HEK293 (cell line): ENCODE measurements around the gene PLOD2.
A peak's percentile ranks its signal among the peaks of the same experiment; 100 is the strongest.

Experiments
- CTCF ChIA-PET: fragments of 350-600 bp; formaldehyde crosslinking; extraction: SDS; loops from one replicate; lab custom pipeline; 2021; ENCODE audit warnings: antibody characterized with exemption; lab: Yijun Ruan, JAX
- POLR2A ChIA-PET: fragments of 300-600 bp; formaldehyde crosslinking; extraction: SDS; loops from one replicate; lab custom pipeline; 2020; ENCODE audit warnings: antibody characterized with exemption, inconsistent platforms; lab: Yijun Ruan, JAX
- H3K27ac ChIP-seq: fragments of 200-500 bp; sonication (Bioruptor generic); 2 replicates; pipeline ENCODE4 v1.5.1; 2014; ENCODE audit warnings: low read depth, low read length, control low read depth, inconsistent platforms; ENCODE audit errors: extremely low read depth
- H3K36me3 ChIP-seq, 2 experiments: fragments of 200-500 bp in 1 of 2; sonication (Bioruptor generic) in 1 of 2; 1 replicate in 1 of 2; 2 replicates in 1 of 2; pipeline ENCODE4 v1.5.1; 2014 to 2017; ENCODE audit warnings: inconsistent platforms in 2 of 2, low read length in 2 of 2; ENCODE audit not compliant: control insufficient read depth in 2 of 2, insufficient read depth in 1 of 2
- H3K4me1 ChIP-seq: fragments of 200-500 bp; sonication (Bioruptor generic); 2 replicates; pipeline ENCODE4 v1.5.1; 2014; ENCODE audit warnings: mild to moderate bottlenecking, low read length, inconsistent platforms; ENCODE audit not compliant: control insufficient read depth, insufficient read depth
- H3K4me3 ChIP-seq: 2 replicates; pipeline ENCODE4 v1.5.1; 2011; ENCODE audit warnings: low read depth, mild to moderate bottlenecking, control low read depth, low read length, moderate library complexity
- H3K9me3 ChIP-seq: fragments of 200-500 bp; sonication (Bioruptor generic); 2 replicates; pipeline ENCODE4 v1.5.1; 2014; ENCODE audit warnings: low read depth, low read length, inconsistent platforms; ENCODE audit not compliant: control insufficient read depth, insufficient read depth
- GFI1B ChIP-seq: fragments of 450-650 bp; formaldehyde crosslinking; IDR thresholded peaks from 2 replicates; pipeline ENCODE4 v1.5.1; 2016; ENCODE audit warnings: missing biosample characterization, missing genetic modification characterization
- GLI4 ChIP-seq: fragments of 450-650 bp; formaldehyde crosslinking; IDR thresholded peaks from 2 replicates; pipeline ENCODE4 v1.5.1; 2016; ENCODE audit warnings: missing biosample characterization, missing genetic modification characterization
- REPIN1 ChIP-seq: fragments of 450-650 bp; formaldehyde crosslinking; IDR thresholded peaks from 2 replicates; pipeline ENCODE4 v1.5.1; 2017; ENCODE audit warnings: missing biosample characterization, missing genetic modification characterization, low read depth
- ZBTB21 ChIP-seq: fragments of 450-650 bp; formaldehyde crosslinking; IDR thresholded peaks from 2 replicates; pipeline ENCODE4 v1.5.1; 2017; ENCODE audit warnings: missing biosample characterization, missing genetic modification characterization
- ZBTB7A ChIP-seq: fragments of 450-650 bp; formaldehyde crosslinking; IDR thresholded peaks from 2 replicates; pipeline ENCODE4 v1.5.1; 2016; ENCODE audit warnings: low read depth, missing biosample characterization, missing genetic modification characterization
- ZEB2 ChIP-seq: fragments of 450-650 bp; formaldehyde crosslinking; IDR thresholded peaks from 2 replicates; pipeline ENCODE4 v1.5.1; 2016; ENCODE audit warnings: missing biosample characterization, missing genetic modification characterization
- ZFP69B ChIP-seq: fragments of 450-650 bp; formaldehyde crosslinking; IDR thresholded peaks from 2 replicates; pipeline ENCODE4 v1.5.1; 2016; ENCODE audit warnings: missing biosample characterization, missing genetic modification characterization
- ZNF112 ChIP-seq: fragments of 450-650 bp; formaldehyde crosslinking; IDR thresholded peaks from 2 replicates; pipeline ENCODE4 v1.5.0; 2017; ENCODE audit warnings: missing biosample characterization, missing genetic modification characterization
- ZNF155 ChIP-seq: fragments of 450-650 bp; formaldehyde crosslinking; IDR thresholded peaks from 2 replicates; pipeline ENCODE4 v1.5.1; 2016; ENCODE audit warnings: missing biosample characterization, missing genetic modification characterization
- ZNF274 ChIP-seq, 2 experiments: fragments of 200-500 bp in 1 of 2; fragments of 450-650 bp in 1 of 2; sonication (Bioruptor generic) in 1 of 2; formaldehyde crosslinking in 1 of 2; IDR thresholded peaks; 2 replicates each; pipeline versions ENCODE4 v1.5.1 to v1.6.1; 2014 to 2016; ENCODE audit warnings: borderline replicate concordance in 1 of 2, inconsistent platforms in 1 of 2, low read length in 1 of 2, missing biosample characterization in 1 of 2, missing genetic modification characterization in 1 of 2
- ZNF404 ChIP-seq: fragments of 450-650 bp; formaldehyde crosslinking; IDR thresholded peaks from 2 replicates; pipeline ENCODE4 v1.5.1; 2017; ENCODE audit warnings: missing biosample characterization, missing genetic modification characterization
- ZNF501 ChIP-seq: fragments of 450-650 bp; formaldehyde crosslinking; IDR thresholded peaks from 2 replicates; pipeline ENCODE4 v1.5.1; 2016; ENCODE audit warnings: missing biosample characterization, missing genetic modification characterization
- ZNF514 ChIP-seq: fragments of 450-650 bp; formaldehyde crosslinking; IDR thresholded peaks from 2 replicates; pipeline ENCODE4 v1.5.1; 2016; ENCODE audit warnings: missing biosample characterization, missing genetic modification characterization
- ZNF544 ChIP-seq: fragments of 450-650 bp; formaldehyde crosslinking; IDR thresholded peaks from 2 replicates; pipeline ENCODE4 v1.5.0; 2017; ENCODE audit warnings: missing biosample characterization, missing genetic modification characterization
- ZNF548 ChIP-seq: fragments of 450-650 bp; formaldehyde crosslinking; IDR thresholded peaks from 2 replicates; pipeline ENCODE4 v1.5.1; 2016; ENCODE audit warnings: missing biosample characterization, missing genetic modification characterization
- ZNF558 ChIP-seq: fragments of 450-650 bp; formaldehyde crosslinking; IDR thresholded peaks from 2 replicates; pipeline ENCODE4 v1.5.1; 2016; ENCODE audit warnings: missing biosample characterization, missing genetic modification characterization
- ZNF585B ChIP-seq: fragments of 450-650 bp; formaldehyde crosslinking; IDR thresholded peaks from 2 replicates; pipeline ENCODE4 v1.5.1; 2016; ENCODE audit warnings: missing biosample characterization, missing genetic modification characterization
- ZNF621 ChIP-seq: fragments of 450-650 bp; formaldehyde crosslinking; IDR thresholded peaks from 2 replicates; pipeline ENCODE4 v1.5.1; 2017; ENCODE audit warnings: missing biosample characterization, missing genetic modification characterization
- ZNF664 ChIP-seq: fragments of 450-650 bp; formaldehyde crosslinking; IDR thresholded peaks from 2 replicates; pipeline ENCODE4 v1.5.1; 2016; ENCODE audit warnings: missing biosample characterization, missing genetic modification characterization
- ZNF692 ChIP-seq: fragments of 450-650 bp; formaldehyde crosslinking; IDR thresholded peaks from 2 replicates; pipeline ENCODE4 v1.5.1; 2016; ENCODE audit warnings: missing biosample characterization, missing genetic modification characterization
- ZNF792 ChIP-seq: fragments of 450-650 bp; formaldehyde crosslinking; IDR thresholded peaks from 2 replicates; pipeline ENCODE4 v1.5.1; 2016; ENCODE audit warnings: missing biosample characterization, missing genetic modification characterization
- ZSCAN18 ChIP-seq: fragments of 450-650 bp; formaldehyde crosslinking; IDR thresholded peaks from 2 replicates; pipeline ENCODE4 v1.5.1; 2016; ENCODE audit warnings: missing biosample characterization, missing genetic modification characterization
- ZXDB ChIP-seq: fragments of 450-650 bp; formaldehyde crosslinking; IDR thresholded peaks from 2 replicates; pipeline ENCODE4 v1.5.1; 2016; ENCODE audit warnings: missing biosample characterization, missing genetic modification characterization

Gene PLOD2

GRCh38 chr3:146166415-146166821 lies 5.4 kb upstream of the PLOD2 start:
- POLR2A ChIA-PET, result no interaction called here
- Histone ChIP-seq H3K4me3 (no peak overlapping the region), H3K27ac (no peak overlapping the region)
- CTCF ChIA-PET, result interaction anchor here (2.3 kb wide), 1 partner anchor 23 kb away, joined by 6 read pairs; no protein-coding TSS in a partner anchor
- TF ChIP-seq ZNF548 (tag by site-specific recombination), result no peak
- TF ChIP-seq ZNF792 (tag by site-specific recombination), result no peak
- TF ChIP-seq ZXDB (tag by site-specific recombination), result no peak
- TF ChIP-seq ZNF544 (tag by site-specific recombination), result no peak
- TF ChIP-seq ZNF621 (tag by site-specific recombination), result no peak
- no peak for TF ChIP-seq ZNF692 (tag by site-specific recombination)
- no peak for TF ChIP-seq REPIN1 (tag by site-specific recombination)
- TF ChIP-seq, all 188 proteins: peak for 0
- H3K9me3 ChIP-seq, result no peaks in the 10 kb centered on the region
- H3K4me1 ChIP-seq, result peaks cover 2% of the 10 kb centered on the region; the same call in 1 of the 2 replicates
- H3K36me3 ChIP-seq, result no peaks in the 10 kb centered on the region

GRCh38 chr3:146165877-146166276 lies 4.9 kb upstream of the PLOD2 start:
- H3K27ac ChIP-seq, result no peak overlapping the region
- POLR2A ChIA-PET, result no interaction called here
- peaks cover 2% of the 10 kb centered on the region; the same call in 1 of the 2 replicates for H3K4me1 ChIP-seq

More at GRCh38 chr3:146165877-146166276, 4.9 kb upstream of the PLOD2 start:
- TF ChIP-seq ZNF585B (tag by site-specific recombination) (no peak), ZNF112 (tag by site-specific recombination) (no peak), ZNF692 (tag by site-specific recombination) (peak; percentile 79), ZNF501 (tag by site-specific recombination) (no peak), GFI1B (no peak), ZNF404 (tag by site-specific recombination) (no peak), ZBTB21 (tag by site-specific recombination) (no peak), GLI4 (tag by site-specific recombination) (no peak), ZNF558 (tag by site-specific recombination) (no peak), ZNF664 (no peak), ZFP69B (peak; percentile 76; the same call in 1 of the 2 replicates), ZNF514 (tag by site-specific recombination) (no peak), ZNF155 (no peak), ZEB2 (no peak), ZXDB (tag by site-specific recombination) (no peak), ZBTB7A (tag by site-specific recombination) (no peak), ZNF274 (IDR thresholded peaks at IDR 0.05; ENCODE audit: low read length) (no peak), ZNF274 (tag by site-specific recombination; IDR thresholded peaks at IDR 0.05; ENCODE audit: borderline replicate concordance) (no peak), ZSCAN18 (tag by site-specific recombination) (no peak)
- no peaks in the 10 kb centered on the region for H3K9me3 ChIP-seq
- H3K4me3 ChIP-seq, result no peak overlapping the region
- no peaks in the 10 kb centered on the region for H3K36me3 ChIP-seq
- CTCF ChIA-PET, result interaction anchor here (2.3 kb wide), 1 partner anchor 24 kb away, joined by 6 read pairs; no protein-coding TSS in a partner anchor
